Neuronal stem cell (in vitro differentiated cells): Measurements from ENCODE around the gene AXIN1.

ENCODE experiments used
- DNase-seq: peaks from one replicate; pipeline ENCODE4 v3.0.0-alpha.2; 2013; ENCODE audit warnings: low spot score
- H2AFZ ChIP-seq: one replicate; pipeline ENCODE4 v1.6.1; 2013; ENCODE audit warnings: mild to moderate bottlenecking, low read length, inconsistent platforms
- H2AK5ac ChIP-seq: 2 replicates; pipeline ENCODE4 v1.6.1; 2013; ENCODE audit warnings: low read depth, mild to moderate bottlenecking, inconsistent platforms, low read length, moderate library complexity, mixed read lengths
- H2BK120ac ChIP-seq: 2 replicates; pipeline ENCODE4 v1.6.1; 2013; ENCODE audit warnings: low read depth, mild to moderate bottlenecking, inconsistent platforms, low read length, moderate library complexity, mixed read lengths
- H2BK12ac ChIP-seq: one replicate; pipeline ENCODE4 v1.6.1; 2013; ENCODE audit warnings: low read length, inconsistent platforms
- H2BK15ac ChIP-seq: 2 replicates; pipeline ENCODE4 v1.6.1; 2013; ENCODE audit warnings: mild to moderate bottlenecking, low read length, inconsistent platforms, mixed read lengths
- H2BK5ac ChIP-seq: one replicate; pipeline ENCODE4 v1.6.1; 2013; ENCODE audit warnings: inconsistent platforms, mild to moderate bottlenecking, low read length, moderate library complexity
- H3K14ac ChIP-seq: one replicate; pipeline ENCODE4 v1.6.1; 2013; ENCODE audit warnings: low read length, inconsistent platforms
- H3K18ac ChIP-seq: 2 replicates; pipeline ENCODE4 v1.6.1; 2013; ENCODE audit warnings: low read length, inconsistent platforms
- H3K23ac ChIP-seq: 2 replicates; pipeline ENCODE4 v1.6.1; 2013; ENCODE audit warnings: low read depth, mild to moderate bottlenecking, mixed read lengths, low read length, inconsistent platforms; ENCODE audit not compliant: poor library complexity
- H3K27ac ChIP-seq: replicated peaks from 3 replicates; pipeline ENCODE4 v1.5.1; 2013; ENCODE audit warnings: low read length, inconsistent platforms
- H3K27me3 ChIP-seq, 3 experiments: 2 replicates each; pipeline ENCODE4 v1.6.1; 2013; ENCODE audit warnings: low read length in 3 of 3, mild to moderate bottlenecking in 2 of 3, inconsistent platforms in 1 of 3, low read depth in 1 of 3, mixed read lengths in 1 of 3, moderate library complexity in 1 of 3; ENCODE audit not compliant: control insufficient read depth in 3 of 3, insufficient read depth in 3 of 3
- H3K36me3 ChIP-seq, 2 donors: replicated peaks in 1 of 2; 2 replicates each; pipeline ENCODE4 v1.6.1; 2013; ENCODE audit warnings: low read length in 2 of 2; ENCODE audit not compliant: control insufficient read depth in 2 of 2, insufficient read depth in 2 of 2
- H3K4ac ChIP-seq: 2 replicates; pipeline ENCODE4 v1.6.1; 2013; ENCODE audit warnings: inconsistent platforms, mild to moderate bottlenecking, low read length, moderate library complexity
- H3K4me1 ChIP-seq, 2 donors: 1 replicate in 1 of 2; 2 replicates in 1 of 2; pipeline ENCODE4 v1.6.1; 2013; ENCODE audit warnings: low read length in 2 of 2, low read depth in 1 of 2; ENCODE audit not compliant: control insufficient read depth in 2 of 2, insufficient read depth in 1 of 2
- H3K4me2 ChIP-seq: one replicate; pipeline ENCODE4 v1.6.1; 2013; ENCODE audit warnings: mild to moderate bottlenecking, low read length, inconsistent platforms; ENCODE audit not compliant: insufficient read depth, poor library complexity, severe bottlenecking
- H3K4me3 ChIP-seq, 2 donors: 2 replicates each; pipeline ENCODE4 v1.5.1; 2013; ENCODE audit warnings: low read length in 2 of 2, mild to moderate bottlenecking in 2 of 2, inconsistent platforms in 1 of 2, moderate library complexity in 1 of 2
- H3K79me1 ChIP-seq: one replicate; pipeline ENCODE4 v1.6.1; 2013; ENCODE audit warnings: low read depth, mild to moderate bottlenecking, inconsistent platforms, low read length, moderate library complexity
- H3K9ac ChIP-seq: one replicate; pipeline ENCODE4 v1.6.1; 2013; ENCODE audit warnings: mild to moderate bottlenecking, low read depth, low read length, inconsistent platforms; ENCODE audit not compliant: poor library complexity
- H3K9me3 ChIP-seq, 2 donors: replicated peaks in 1 of 2; 2 replicates each; pipeline versions ENCODE3 to v1.6.1; 2013; ENCODE audit warnings: low read length in 2 of 2, mild to moderate bottlenecking in 2 of 2, inconsistent platforms in 1 of 2, low read depth in 1 of 2, mixed read lengths in 1 of 2, moderate library complexity in 1 of 2; ENCODE audit not compliant: control insufficient read depth in 2 of 2, insufficient read depth in 1 of 2
- H4K8ac ChIP-seq: one replicate; pipeline ENCODE4 v1.6.1; 2013; ENCODE audit warnings: low read depth, mild to moderate bottlenecking, inconsistent platforms, low read length, moderate library complexity
- H4K91ac ChIP-seq: one replicate; pipeline ENCODE4 v1.6.1; 2013; ENCODE audit warnings: low read length, low read depth, mild to moderate bottlenecking, inconsistent platforms; ENCODE audit not compliant: poor library complexity
- WGBS, 2 donors: extraction: QIAGEN DNeasy Blood & Tissue Kit; methylation state at CpG; one replicate each; pipeline ENCODE4 v1.1.7; 2013; ENCODE audit warnings: missing lambda C conversion rate in 2 of 2, mixed read lengths in 1 of 2; ENCODE audit not compliant: insufficient read length in 2 of 2, insufficient replicate concordance in 1 of 2; ENCODE audit errors: extremely low coverage in 2 of 2; 5-methylcytosine and 5-hydroxymethylcytosine counted together

Gene AXIN1

DNA sequence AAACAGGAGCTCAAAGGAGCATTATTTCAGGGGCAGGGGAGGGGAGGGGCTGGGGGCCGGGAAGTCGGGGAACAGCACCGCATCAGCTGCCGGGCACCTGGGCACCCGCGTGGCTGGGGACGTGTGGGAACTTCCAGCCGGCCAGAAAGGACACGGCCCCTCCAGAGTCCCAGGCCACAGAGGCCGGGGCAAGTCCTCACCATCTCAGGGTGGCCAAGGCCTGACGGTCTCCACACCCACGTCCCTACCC, 28.2 kb upstream of the AXIN1 start:
- H3K18ac ChIP-seq, result peak overlapping the region; percentile 89
- peaks cover 20 to 21% of the 10 kb centered on the region in 2 donors for H3K4me1 ChIP-seq
- H2AFZ ChIP-seq, result peak overlapping the region; percentile 85
- peak overlapping the region; percentile 75 for H2AK5ac ChIP-seq
- H3K79me1 ChIP-seq, result peaks cover 13% of the 10 kb centered on the region
- H4K8ac ChIP-seq, result no peak overlapping the region
- H3K4me3 ChIP-seq, result peak overlapping the region; percentile 78 to 96
- H3K27ac ChIP-seq, result no peak overlapping the region
- H3K27me3 ChIP-seq, result peaks cover 0 to 19% (median 7%) of the 10 kb centered on the region in 3 experiments
- peak overlapping the region; percentile 26 for H2BK15ac ChIP-seq
- H3K36me3 ChIP-seq, result peaks cover 9 to 22% of the 10 kb centered on the region in 2 donors
- H2BK120ac ChIP-seq, result no peak overlapping the region
- H2BK12ac ChIP-seq, result peak overlapping the region; percentile 73
- H3K4ac ChIP-seq, result no peak overlapping the region
- H3K23ac ChIP-seq, result no peak overlapping the region
- peak overlapping the region; percentile 90 for H3K9ac ChIP-seq
- no peak for DNase-seq
- no CpG with 5 or more reads among the region's 12 CpGs for WGBS, 2 donors
- H4K91ac ChIP-seq, result no peak overlapping the region
- no peak overlapping the region for H2BK5ac ChIP-seq
- no peaks in the 10 kb centered on the region for H3K9me3 ChIP-seq
- peak overlapping the region; percentile 94 for H3K14ac ChIP-seq
- peak overlapping the region; percentile 89 for H3K4me2 ChIP-seq

- Histone ChIP-seq H2AK5ac (peak overlapping the region; percentile 75), H3K18ac (no peak overlapping the region), H4K91ac (no peak overlapping the region), H3K27ac (no peak overlapping the region), H3K27me3 (peaks cover 0 to 19% (median 7%) of the 10 kb centered on the region in 3 experiments), H3K4me3 (peak overlapping the region; percentile 32 to 78), H3K9me3 (no peaks in the 10 kb centered on the region), H3K9ac (no peak overlapping the region), H3K4ac (no peak overlapping the region), H2BK5ac (no peak overlapping the region), H4K8ac (no peak overlapping the region), H2AFZ (no peak overlapping the region), H3K4me2 (peak overlapping the region; percentile 89), H3K23ac (no peak overlapping the region), H3K14ac (no peak overlapping the region), H3K79me1 (peaks cover 13% of the 10 kb centered on the region), H2BK12ac (no peak overlapping the region), H2BK15ac (no peak overlapping the region), H3K4me1 (peaks cover 20 to 21% of the 10 kb centered on the region in 2 donors), H3K36me3 (peaks cover 9 to 23% of the 10 kb centered on the region in 2 donors), H2BK120ac (no peak overlapping the region)
- WGBS, 2 donors, result no CpG with 5 or more reads among the region's 27 CpGs
- DNase-seq, result no peak
Observed at GRCh38 chr16:379961-380761, 27.6 kb upstream of the AXIN1 start.

GRCh38 chr16:379183-379960, 26.8 kb upstream of the AXIN1 start:
- Histone ChIP-seq H2AK5ac (peak overlapping the region; percentile 75), H3K4me1 (peaks cover 20 to 21% of the 10 kb centered on the region in 2 donors), H3K18ac (peak overlapping the region; percentile 13), H2BK5ac (no peak overlapping the region), H3K14ac (peak overlapping the region; percentile 47), H3K4me3 (peak overlapping the region; percentile 2 to 32), H3K9ac (peak overlapping the region; percentile 50), H3K23ac (peak overlapping the region; percentile 65), H3K79me1 (peaks cover 13% of the 10 kb centered on the region), H3K27me3 (peaks cover 0 to 19% (median 7%) of the 10 kb centered on the region in 3 experiments), H3K4me2 (no peak overlapping the region), H3K9me3 (no peaks in the 10 kb centered on the region), H4K91ac (no peak overlapping the region), H2AFZ (no peak overlapping the region), H3K27ac (no peak overlapping the region), H2BK120ac (no peak overlapping the region), H2BK15ac (peak overlapping the region; percentile 75), H3K4ac (no peak overlapping the region), H3K36me3 (peaks cover 15 to 31% of the 10 kb centered on the region in 2 donors), H4K8ac (no peak overlapping the region), H2BK12ac (no peak overlapping the region)
- no peak for DNase-seq
- no CpG with 5 or more reads among the region's 16 CpGs for WGBS, 2 donors

DNA sequence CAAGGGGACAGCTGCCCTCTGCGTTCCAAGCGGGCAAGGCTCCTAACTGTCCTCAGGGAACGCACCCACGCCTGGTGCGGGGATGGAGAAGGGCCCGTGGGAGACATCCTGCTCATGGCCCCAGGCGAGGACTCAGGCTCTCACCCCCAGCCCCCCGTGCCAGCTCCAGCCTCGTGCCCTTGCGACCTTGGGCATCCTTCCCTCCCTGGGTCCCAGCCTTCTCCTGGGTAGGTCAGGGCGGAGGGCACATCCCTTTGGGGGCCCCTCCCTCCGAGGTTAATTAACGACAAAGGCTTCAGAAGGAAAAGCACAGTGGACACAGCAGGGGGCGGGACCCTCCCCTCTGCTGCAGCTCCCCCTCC, 26.3 kb upstream of the AXIN1 start:
- Histone ChIP-seq H3K79me1 (peaks cover 16% of the 10 kb centered on the region), H3K27ac (no peak overlapping the region), H3K4me3 (no peak overlapping the region), H2AK5ac (peak overlapping the region; percentile 75), H3K36me3 (peaks cover 20 to 37% of the 10 kb centered on the region in 2 donors), H3K9me3 (no peaks in the 10 kb centered on the region), H3K14ac (peak overlapping the region; percentile 47), H2BK120ac (no peak overlapping the region), H3K9ac (no peak overlapping the region), H3K4me2 (no peak overlapping the region), H3K18ac (no peak overlapping the region), H4K8ac (no peak overlapping the region), H2BK15ac (peak overlapping the region; percentile 75), H3K23ac (peak overlapping the region; percentile 65), H2BK5ac (no peak overlapping the region), H3K4me1 (peaks cover 15 to 17% of the 10 kb centered on the region in 2 donors), H3K4ac (no peak overlapping the region), H4K91ac (no peak overlapping the region), H2BK12ac (no peak overlapping the region), H2AFZ (no peak overlapping the region), H3K27me3 (peaks cover 0 to 16% (median 7%) of the 10 kb centered on the region in 3 experiments)
- DNase-seq, result no peak
- WGBS, 2 donors, result no CpG with 5 or more reads among the region's 14 CpGs
